Measurements from ENCODE around the gene GP9.
"Not testable (repeated sequence)": the region's sequence is repeated elsewhere in the genome, so short reads cannot be mapped to it uniquely, and the experiment has no call there.

The GP9 gene

DNA sequence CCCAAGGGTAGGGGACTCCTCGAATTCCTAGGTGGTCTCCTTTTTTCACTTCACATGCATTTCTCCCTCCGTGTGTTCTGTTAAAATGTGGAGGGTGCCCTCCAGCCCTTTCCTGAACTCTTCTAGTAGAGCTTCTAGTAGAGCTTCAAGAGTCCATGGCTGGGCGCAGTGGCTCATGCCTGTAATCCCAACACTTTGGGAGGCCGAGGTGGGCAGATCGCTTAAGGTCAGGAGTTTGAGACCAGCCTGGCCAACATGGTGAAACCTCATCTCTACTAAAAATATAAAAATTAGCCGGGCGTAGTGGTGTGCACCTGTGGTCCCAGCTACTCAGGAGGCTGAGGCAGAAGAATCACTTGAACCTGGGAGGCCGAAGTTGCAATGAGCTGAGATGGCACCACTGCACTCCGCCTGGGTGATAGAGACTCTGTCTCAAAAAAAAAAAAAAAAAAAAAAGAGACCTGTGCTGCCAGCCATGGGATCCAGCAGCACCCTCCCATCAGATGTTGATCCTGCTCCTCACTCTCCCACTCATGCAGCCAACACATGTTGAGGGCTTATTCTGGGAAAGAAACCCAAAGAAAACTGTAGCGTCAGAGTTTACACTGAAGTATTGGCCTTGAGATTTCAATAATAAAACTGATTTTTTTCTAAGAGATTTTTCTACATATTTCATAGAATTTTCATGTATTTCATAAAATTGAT, 50.6 kb downstream of the GP9 start:
- DNase-seq (ENCODE audit: low read depth in 2 of 2) = not testable (repeated sequence)
